C4-2B (cell line): Measurements from ENCODE around the gene TPRG1L.

Experiments used
- ZFX ChIP-seq: fragments of 450-650 bp; IDR thresholded peaks from 2 replicates; pipeline ENCODE4 v1.6.1; 2017
- TF ChIP-seq, protein P1 (sequence below): fragments of 450-650 bp; conservative IDR thresholded peaks from 2 replicates; pipeline ENCODE4 v1.5.1; 2017; ENCODE audit warnings: mild to moderate bottlenecking

DNA sequence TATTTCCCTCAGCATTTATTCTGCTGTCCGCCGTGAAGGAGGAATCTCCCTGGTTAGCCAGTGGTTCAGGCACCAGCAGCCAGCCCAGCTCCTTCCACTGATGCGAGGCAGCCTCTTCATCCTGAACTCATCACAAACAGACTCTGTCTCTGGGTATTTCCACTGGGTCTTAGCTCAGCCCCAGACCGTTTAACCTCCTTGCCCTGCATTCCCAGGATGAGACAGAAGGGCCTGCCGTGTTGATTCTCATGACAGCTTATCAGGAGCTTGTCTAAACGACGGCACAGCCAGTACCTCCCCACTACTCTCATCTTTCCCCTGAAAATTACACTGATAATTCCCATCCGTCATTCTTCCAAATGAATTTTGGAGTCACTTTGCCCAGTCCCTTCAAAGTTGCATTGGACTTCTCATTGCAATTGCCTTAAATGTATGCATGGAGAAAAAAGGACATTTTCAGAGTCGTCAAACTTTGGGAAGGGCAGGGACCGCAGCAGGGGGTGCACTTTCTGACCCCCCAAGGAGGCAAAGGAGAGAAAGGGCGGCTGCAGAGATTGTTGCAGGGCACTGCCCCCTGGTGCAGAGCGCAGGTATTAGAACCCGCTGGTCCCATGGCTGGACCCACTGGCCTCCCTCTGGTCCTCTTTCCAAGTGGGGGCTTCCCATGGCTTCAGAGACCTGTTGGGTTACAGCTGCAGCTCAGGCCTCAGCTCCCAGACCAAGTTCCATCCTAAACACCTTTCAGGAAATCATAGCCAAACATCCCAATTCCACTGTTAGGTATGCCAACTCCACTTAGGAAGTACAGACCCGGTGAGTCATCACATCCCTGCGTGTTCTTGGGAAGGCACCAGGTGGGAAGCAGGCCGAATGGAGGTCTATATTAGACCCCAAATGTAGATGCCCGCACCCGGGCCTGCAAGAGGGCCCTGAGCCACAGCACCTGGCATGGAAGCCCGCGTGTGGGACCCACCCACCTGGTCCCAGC lies 9.8 kb upstream of the TPRG1L start:
- TF ChIP-seq, protein P1, sequence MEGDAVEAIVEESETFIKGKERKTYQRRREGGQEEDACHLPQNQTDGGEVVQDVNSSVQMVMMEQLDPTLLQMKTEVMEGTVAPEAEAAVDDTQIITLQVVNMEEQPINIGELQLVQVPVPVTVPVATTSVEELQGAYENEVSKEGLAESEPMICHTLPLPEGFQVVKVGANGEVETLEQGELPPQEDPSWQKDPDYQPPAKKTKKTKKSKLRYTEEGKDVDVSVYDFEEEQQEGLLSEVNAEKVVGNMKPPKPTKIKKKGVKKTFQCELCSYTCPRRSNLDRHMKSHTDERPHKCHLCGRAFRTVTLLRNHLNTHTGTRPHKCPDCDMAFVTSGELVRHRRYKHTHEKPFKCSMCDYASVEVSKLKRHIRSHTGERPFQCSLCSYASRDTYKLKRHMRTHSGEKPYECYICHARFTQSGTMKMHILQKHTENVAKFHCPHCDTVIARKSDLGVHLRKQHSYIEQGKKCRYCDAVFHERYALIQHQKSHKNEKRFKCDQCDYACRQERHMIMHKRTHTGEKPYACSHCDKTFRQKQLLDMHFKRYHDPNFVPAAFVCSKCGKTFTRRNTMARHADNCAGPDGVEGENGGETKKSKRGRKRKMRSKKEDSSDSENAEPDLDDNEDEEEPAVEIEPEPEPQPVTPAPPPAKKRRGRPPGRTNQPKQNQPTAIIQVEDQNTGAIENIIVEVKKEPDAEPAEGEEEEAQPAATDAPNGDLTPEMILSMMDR: peak; percentile 91
- no peak for TF ChIP-seq ZFX
